ENCODE results near the gene SEC61A2.
"Not testable (repeated sequence)": the region's sequence is repeated elsewhere in the genome, so short reads cannot be mapped to it uniquely, and the experiment has no call there.

Gene SEC61A2

DNA sequence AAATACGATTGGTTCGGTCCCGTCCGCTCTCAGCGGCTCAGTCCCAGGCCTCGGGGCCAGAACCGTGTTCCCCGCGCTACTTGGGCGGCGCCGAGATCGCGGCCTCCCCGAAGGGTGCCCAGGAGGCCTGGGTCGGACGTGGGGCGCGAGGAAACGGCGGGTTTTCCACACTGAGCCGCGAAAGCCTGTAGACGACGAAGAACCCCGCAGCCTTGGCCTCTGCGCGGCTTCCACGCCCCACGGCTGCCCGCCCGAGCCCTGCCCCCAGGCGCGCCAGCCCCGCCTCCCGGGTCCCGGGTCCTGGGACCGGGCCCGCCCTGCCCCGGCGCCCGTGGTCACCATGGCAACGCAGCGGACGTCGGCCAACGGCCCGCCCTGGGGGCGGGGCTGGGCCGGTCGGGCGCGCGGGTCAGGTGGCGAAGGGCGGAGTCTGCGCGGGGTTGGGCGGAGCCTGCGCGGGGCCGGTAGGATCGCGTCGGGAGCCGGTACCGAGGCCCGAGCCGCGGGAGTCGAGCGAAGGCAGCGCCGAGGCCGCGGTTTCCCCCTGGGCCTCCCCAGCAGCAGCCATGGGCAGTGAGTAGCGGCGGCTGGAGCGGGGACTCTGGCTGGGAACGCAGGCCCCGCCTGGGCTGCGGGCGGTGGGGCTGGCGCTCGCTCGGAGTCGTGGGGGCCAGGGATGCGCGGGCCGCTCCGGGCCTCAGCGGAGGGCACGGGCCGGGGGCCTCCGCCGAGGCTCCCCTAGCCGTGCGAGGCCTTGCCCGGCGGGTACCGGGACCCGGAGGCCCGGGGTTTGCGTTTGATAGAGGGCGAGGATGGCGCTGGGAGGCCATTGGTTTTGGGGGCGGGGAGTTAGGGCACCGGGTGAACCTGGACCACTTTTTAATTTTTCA lies at the start of gene SEC61A2:
SEC61A2 (plus strand) TSS at position 456 of the 890 bp plus-strand sequence; CDS start at position 567, 111 bp downstream.
- peak; percentile 96 for DNase-seq

DNA sequence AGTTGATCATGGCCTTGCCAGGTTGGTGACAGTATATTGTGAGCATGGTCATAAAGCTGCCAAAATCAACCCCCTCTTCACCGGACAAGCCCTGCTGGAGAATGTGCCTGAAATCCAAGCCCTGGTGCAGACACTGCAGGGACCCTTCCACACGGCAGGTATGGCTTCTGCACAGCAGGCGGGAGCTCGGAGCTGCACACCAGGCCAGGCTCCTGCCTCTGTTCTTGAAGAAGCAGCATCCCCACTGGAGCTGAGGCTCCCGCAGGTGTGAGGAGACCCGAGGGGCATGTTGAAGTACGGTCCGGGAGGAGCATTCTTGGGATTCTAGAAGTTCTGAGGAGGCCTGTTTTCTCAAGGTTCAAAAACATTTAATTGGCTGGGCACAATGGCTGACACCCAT lies 48.0 kb upstream of the SEC61A2 start:
- DNase-seq = peak; percentile 58

DNA sequence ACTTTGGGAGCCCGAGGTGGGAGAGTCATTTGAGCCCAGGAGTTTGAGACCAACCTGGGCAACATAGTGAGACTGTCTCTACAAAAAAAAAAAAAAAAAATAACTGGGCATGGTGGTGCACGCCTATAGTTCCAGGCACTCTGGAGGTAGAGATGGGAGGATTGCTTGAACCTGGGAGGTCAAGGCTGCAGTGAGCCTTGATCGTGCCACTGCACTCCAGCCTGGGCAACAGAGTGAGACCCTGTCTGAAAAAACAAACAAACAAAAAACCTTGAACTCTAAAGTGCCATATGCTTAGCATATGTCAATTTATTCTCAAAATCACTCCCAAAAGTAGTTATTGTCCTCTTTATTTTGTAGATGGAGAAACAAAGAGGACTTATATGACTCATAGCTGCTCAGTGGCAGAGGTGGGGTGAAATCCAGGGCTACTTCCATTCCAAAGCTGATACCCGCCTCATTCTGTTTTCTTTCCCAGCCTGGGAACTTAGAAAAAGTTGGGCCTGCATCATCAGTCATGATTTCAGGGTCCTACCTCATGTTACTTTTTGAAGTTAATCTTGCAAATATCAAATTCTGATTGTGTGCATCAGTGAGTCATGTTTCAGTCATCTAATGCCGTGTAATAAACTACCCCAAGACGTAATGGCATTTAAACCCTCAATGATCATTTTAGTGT lies 47.5 kb upstream of the SEC61A2 start:
- DNase-seq = no peak

DNA sequence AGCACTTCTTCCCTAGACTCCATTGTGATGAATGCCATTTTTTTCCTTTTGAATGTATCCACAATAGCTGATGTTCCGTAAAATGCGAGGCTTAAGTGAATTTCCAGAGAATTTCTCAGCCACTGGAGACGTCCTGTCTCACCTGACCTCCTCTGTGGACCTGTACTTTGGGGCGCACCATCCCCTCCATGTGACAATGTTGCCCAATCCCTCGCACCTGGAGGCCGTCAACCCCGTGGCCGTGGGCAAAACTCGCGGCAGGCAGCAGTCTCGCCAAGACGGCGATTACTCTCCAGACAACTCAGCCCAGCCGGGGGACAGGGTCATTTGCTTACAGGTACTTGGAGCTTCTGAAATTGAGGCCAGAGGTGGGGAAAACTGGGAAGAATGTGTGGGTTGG lies 40.6 kb upstream of the SEC61A2 start:
- DNase-seq = no peak

DNA sequence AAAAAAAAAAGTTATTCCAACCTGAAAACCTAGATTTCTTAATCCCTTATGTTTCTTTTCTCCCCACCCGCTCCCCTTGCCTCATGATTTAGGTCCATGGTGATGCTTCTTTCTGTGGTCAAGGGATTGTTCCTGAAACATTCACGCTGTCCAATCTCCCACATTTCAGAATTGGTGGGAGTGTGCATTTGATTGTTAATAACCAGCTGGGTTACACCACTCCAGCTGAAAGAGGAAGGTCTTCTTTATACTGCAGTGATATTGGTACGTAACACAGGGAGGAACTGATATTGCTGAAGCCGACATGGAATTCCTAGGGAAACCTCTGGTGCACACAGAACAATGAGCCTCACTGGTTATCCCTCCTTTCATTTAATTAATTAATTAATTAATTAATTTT lies 38.1 kb upstream of the SEC61A2 start:
- DNase-seq = no peak

DNA sequence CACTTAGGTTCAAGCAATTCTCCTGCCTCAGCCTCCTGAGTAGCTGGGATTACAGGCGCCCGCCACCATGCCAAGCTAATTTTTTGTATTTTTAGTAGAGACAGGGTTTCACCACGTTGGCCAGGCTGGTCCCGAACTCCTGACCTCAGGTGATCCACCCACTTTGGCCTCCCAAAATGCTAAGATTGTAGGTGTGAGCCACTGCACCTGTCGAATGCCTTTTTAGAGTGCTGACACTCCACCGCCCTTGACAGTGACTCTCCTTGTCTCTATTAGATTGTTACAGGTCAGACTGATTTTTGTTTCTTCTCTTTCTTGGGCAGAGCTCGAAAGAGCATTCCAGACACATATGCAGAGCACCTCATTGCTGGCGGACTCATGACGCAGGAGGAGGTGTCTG lies 32.1 kb upstream of the SEC61A2 start:
- not testable (repeated sequence) for DNase-seq

DNA sequence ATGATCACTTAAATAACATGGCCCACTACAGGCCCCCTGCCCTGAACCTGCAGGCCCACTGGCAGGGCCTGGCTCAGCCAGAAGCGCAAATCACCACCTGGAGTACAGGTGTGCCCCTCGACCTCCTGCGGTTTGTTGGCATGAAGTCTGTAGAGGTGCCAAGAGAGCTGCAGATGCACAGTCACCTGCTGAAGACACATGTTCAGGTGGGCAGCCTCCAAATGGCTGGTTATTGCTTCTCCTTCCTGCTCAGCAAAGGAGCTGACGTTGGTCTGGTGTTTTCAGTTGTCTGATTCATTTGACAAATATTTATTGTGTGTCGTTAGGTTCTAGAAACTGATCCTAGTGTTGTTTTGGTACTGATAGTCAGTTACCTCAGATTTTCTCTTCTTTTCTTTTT lies 31.7 kb upstream of the SEC61A2 start:
- DNase-seq = no peak

DNA sequence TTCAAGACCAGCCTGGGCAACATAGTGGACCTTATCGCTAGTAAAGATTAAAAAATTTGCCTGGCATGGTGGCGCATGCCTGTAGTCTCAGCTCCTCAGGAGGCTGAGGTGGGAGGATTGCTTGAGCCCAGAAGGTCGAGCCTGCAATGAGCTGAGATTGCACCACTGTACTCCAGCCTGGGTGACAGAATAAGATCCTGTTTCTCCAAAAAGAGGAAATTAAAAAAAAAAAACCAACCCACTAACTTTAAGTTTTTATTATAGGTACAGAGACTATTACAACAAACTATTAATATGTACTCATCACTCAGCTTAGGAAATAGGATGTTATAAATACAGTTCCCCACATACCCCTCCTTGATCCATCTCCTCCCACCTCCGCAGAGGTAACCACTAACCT lies 30.5 kb upstream of the SEC61A2 start:
- DNase-seq = no peak

DNA sequence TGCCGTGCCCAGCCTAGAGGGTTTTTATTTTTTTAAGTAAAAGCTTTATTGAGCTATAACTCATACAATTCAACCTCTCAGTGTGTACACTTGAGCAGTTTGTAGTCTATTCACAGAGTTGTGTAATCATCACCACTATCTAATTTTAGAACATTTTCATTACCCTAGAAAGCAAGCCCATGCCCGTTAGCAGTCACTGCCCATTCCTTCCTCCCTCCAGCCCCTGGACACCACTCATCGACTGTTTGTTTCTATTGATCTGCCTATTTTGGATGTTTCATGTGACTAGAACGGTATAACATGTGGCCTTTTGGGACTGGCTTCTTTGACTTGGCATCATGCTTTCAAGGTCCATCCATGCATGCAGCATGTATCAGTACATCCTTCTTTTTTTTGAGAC lies 25.7 kb upstream of the SEC61A2 start:
- no peak for DNase-seq

DNA sequence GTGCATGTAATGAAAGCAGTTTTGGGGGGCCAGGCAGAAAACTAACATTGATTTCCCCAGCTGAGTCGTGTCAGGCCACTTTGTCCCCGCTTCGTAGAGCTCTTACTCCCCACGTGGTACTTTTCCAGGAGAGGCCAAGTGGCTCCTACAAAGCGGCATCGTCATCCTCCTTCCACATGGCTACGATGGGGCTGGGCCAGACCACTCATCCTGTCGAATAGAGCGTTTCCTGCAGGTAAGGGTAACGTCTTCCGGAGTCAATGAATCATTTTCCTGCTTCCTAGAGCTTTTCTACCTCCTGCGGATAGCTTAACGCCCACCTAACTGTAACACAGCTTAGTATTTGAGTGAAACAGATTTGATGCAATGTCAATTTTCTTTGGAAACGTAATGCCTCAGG lies 21.7 kb upstream of the SEC61A2 start:
- no peak for DNase-seq

DNA sequence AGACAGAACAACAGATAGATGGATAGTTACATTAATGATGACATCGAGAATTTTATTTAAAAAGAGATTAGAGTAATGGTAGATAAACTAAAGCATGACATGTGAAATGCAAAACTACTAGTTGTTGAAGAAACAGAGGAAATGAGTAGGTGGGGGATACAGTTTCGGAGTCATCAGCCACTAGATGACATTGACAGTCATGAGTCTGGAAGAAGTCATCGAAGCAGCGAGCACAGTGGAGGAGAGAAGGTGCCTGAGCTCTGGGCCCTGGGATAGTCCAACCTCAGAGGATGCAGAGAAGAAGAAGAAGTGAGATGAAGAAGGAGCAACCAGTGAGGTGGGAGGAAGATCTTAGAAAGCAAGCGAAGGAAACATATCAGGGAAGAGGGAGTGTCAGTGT lies 20.2 kb upstream of the SEC61A2 start:
- DNase-seq = no peak

DNA sequence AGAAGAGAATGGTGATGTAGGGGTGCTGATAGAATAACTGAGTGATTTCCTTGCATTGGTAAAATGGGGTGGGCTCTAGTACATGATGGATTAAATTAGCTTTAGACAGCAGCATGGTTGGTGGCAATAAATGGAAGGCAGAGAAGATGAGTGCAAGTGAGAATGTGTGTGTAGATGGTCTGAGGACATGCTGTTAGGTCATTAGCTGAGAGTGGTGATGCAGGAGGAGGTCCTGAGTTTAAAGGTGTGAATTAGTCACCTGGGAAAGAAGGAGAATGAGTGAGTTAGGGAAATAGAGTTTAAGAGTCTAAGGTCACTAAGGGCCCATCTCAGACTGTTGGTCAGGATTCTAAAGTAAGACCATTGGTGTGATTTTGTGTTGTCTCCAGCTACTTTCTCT lies 17.9 kb upstream of the SEC61A2 start:
- no peak for DNase-seq

DNA sequence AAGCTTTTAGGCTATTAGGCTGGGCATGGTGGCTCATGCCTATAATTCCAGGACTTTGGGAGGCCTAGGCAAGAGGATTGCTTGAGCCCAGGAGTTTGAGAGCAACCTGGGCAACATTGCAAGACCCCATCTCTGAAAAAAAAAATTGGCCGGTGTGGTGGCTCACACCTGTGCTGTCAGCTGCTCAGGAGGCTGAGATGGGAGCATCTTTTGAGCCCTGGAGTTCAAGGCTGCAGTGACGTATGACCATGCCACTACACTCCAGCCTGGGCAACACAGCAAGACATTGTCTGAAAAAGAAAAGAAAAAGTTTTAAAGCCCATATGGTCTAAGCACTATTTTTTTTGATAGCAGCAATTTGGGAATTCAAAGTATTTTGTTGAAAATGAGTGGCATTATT lies 15.8 kb upstream of the SEC61A2 start:
- no peak for DNase-seq

DNA sequence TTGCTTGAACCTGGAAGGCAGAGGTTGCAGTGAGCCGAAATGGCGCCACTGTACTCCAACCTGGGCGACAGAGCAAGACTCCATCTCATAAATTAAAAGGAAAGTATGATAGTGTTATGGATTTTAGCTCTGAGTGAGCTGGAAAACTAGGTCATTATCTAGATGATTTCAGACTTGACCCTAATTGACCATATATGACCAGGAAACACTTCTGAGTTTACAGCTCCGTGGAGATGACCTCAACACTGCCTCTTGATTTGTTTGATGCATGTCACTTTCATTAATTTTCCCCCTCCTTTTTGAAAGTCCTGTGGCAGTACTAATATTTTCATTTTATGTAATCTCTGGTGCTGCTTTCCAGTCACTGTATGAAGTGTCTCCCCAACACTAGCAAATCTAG lies 7.8 kb upstream of the SEC61A2 start:
- no peak for DNase-seq

DNA sequence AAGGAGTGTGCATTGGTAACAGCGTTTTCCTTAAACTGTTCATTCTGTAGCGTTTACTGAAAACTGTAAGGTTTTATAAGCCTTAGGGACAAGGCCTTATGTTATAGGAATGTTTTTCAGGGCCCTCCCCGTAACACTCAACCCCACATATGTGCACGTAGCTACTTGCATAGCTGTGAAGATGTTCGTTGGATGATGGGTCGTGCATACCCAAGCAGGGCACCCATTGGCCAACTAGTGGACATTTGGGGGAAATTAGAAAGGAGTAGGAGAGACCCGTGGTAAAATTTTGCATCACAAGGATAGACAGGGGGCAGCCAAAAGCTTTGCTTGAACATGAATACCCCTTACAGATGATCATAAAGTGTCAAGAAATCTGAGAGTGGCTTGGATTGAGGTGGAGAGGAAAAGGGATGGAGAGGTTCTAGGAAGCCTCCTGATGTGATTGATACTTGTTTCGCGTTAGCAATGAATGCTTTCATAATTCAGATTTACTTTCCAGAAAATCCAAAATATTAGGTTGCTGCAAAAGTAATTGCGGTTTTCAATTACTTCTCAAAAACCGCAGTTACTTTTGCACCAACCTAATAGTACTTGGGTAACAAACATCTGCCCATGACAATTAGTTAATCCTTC lies 878 bp downstream of the SEC61A2 start:
- DNase-seq = peak; percentile 75

DNA sequence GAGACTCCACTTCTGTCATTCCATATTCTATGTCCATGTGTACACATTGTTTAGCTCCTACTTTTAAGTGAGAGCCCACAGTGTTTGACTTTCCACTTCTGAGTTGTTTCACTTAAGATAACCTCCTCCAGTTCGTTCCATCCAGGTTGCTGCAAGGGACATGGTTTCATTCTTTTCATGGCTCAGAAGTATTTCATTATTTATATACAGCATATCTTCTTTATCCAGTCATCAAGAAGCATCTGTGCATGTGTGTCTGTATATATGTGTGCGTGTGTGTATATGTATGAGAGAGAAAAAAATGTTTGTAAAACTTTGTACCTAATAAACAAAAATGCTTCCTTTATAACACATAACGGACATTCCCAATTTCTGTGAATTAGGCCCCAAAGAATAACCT lies 6.2 kb downstream of the SEC61A2 start:
- no peak for DNase-seq

DNA sequence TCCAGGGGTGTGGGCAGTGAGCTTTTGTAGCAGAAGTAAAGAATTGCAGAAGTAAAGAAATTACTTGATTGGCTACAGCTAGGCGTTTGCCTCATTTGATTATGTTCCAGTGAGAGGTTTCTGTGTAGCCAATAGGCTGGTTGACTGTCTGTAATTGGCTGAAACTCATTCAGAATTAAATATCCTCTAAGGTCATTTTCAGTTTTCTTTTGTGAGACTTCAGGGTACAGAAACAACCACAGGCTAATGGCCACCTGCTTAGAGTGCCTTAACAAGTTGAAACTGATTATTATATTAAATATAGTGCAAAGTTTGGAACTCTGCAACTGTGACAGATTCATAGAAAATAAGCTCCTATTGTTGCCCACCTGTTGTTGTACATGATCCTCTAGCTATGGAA lies 10.6 kb downstream of the SEC61A2 start:
- no peak for DNase-seq

DNA sequence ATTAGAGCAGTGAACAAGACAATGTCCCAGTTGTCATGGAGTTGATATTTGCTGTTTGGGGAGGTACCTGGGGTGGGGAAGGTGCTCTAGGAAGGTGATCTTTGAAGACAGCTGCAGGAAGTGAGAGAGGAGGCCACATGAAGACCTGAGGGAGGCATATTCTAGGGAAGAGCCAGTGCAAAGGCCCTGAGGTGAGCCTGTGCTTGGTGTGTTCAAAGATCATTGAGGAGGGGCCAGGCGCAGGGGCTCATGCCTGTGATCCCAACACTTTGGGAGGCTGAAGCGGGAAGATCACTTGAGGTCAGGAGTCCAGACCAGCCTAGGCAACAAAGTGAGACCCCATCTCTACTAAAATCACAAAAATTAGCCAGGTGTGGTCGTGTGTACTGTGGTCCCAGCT lies 15.1 kb downstream of the SEC61A2 start:
- DNase-seq = no peak

DNA sequence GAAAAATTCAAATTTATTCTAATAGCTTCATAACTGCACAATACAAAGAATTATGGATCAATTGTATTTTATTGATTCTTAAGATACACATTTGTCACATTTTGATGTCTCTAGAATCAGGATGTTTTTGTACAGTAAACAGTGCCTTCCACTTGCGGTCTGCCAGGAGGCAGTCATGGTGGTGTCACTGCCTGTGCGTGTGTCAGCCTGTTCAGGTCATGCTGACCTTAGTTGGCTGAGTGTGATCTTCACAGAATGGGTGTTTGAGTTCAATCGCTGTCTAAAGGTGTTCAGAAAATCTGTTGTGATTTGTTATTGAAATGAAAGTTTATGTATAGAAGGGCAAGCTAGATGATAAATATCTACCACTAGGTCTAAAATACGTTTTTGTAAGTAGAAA lies 20.7 kb downstream of the SEC61A2 start:
- DNase-seq = no peak

DNA sequence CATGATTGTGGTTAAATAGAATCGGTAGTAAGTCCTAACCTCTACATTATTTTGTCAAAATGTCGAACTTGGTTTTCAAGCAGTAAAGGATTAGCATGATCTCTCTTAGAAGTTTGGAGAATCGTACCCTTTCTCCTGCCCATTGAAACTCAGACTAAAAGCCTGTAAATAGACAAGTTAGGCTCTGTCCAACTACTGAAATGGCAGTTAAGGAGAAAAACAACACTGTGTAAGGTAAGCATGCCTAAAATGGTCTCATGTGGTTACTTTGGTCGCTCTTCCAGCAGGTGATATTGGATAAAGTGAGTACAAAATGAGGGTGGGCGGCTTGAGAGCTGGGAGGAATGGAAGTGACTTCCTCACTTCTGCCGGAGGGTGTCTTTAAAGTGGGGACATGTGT lies 25.0 kb downstream of the SEC61A2 start:
- no peak for DNase-seq

DNA sequence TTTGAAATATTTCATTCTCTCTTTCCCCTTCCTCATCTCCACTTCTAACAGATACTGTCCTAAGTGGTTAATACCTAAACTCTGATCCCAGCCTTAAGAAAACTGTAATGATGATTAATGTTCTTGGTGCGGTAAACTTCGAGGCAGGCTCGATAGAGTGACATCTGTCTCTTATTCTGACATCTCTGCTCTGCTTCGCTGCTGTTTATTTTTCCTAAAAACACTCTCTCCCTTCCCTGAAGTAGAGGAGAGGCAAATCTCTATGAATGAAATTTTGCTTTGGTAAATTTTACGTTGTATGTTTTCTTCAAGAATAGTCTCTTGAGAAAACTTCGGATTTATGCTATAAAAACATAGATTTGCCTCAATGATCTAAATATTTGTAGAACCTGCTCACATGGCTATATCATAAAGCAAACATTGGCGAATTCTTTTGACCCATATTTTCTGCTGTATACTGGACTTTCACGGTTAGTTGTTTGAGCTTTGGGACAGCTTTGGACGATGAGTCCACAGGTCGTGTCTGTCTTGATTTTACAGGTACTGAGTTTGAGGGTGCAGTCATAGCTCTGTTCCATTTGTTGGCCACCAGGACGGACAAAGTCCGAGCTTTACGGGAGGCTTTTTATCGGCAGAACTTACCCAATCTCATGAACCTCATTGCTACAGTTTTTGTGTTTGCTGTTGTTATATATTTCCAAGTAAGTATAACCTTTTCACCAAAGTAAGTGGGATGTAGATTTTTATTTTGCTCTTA lies 27.1 kb downstream of the SEC61A2 start:
- DNase-seq = no peak

DNA sequence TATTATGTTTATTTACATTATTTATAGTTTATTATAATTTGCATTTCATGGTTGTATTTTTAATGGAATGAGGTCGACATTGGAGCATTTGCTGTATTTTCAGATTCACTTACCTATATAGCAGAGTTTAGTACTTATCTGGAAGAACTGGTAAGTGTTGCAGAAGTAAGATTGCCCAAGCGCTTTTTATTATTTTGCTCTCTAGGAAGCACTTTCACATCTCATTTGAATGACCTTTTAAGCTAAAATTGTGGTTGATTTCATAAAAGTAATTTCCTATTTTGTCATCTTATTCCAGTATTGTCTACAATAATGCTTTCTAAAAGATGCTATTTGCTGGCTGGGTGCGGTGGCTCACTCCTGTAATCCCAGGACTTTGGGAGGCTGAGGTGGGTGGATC lies 28.6 kb downstream of the SEC61A2 start:
- DNase-seq = no peak

DNA sequence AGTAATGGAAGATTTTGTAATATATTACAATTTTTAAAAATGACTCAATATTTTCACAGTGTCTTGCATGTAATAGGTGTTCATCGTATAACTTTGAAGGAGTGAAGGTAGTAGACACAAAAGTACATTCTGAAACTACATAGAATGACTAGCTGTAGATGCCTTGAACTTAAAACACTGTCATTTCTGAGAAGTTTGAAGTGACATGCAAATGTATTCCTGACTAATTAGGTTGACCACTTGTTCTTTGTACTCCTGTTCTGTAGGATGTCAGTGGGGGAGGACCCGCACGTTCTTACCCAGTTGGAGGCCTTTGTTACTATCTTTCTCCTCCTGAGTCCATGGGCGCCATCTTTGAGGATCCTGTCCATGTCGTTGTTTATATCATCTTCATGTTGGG lies 31.2 kb downstream of the SEC61A2 start:
- DNase-seq = no peak
